HepG2 (cell line): ENCODE measurements around the gene PMAIP1. TPM values are rescaled to one million over a fixed set of nuclear protein-coding genes. Genes with fewer than 3 reads are reported as not detected.

ENCODE experiments used
- ATAC-seq: fragments of 200-7000 bp; cut with Tn5 transposase; 3 replicates; pipeline ENCODE4 v1.9.1; 2020; ENCODE audit warnings: mild to moderate bottlenecking, moderate library complexity
- BruUV-seq: library from RNA; stranded (reverse); fragments of 400-500 nt; replicated peaks from 2 replicates; lab custom pipeline; 2021; lab: Mats Ljungman, UMichigan
- CTCF ChIA-PET: fragments of 300-600 bp; formaldehyde crosslinking; extraction: SDS; loops from one replicate; lab custom pipeline; 2021; ENCODE audit warnings: low total read pairs, inconsistent platforms, low intra/inter-chr PET ratio; lab: Yijun Ruan, JAX
- POLR2A ChIA-PET: fragments of 350-600 bp; sonication (Branson Sonifier 250); formaldehyde crosslinking; loops from one replicate; lab custom pipeline; 2020; ENCODE audit warnings: antibody characterized with exemption, inconsistent platforms; lab: Yijun Ruan, JAX
- DNase-seq: peaks from one replicate; pipeline ENCODE4 v3.0.0-alpha.2; 2015; ENCODE audit warnings: low spot score
- FAIRE-seq: peaks from 3 replicates; lab custom pipeline; 2011; peaks lifted over from hg19 to GRCh38; lab: Jason Lieb, UNC
- H2AFZ ChIP-seq: one replicate; pipeline ENCODE4 v1.6.1; 2011; ENCODE audit warnings: low read length, inconsistent platforms
- H3K27ac ChIP-seq: fragments of 300-600 bp; 3 replicates; pipeline ENCODE4 v1.8.0; 2011; ENCODE audit warnings: mixed run types, mild to moderate bottlenecking, mixed read lengths, low read length, inconsistent platforms; ENCODE audit not compliant: insufficient read depth; ENCODE audit errors: extremely low read length
- H3K27me3 ChIP-seq, 2 experiments: fragments of 200-600 bp in 1 of 2; 2 replicates in 1 of 2; 3 replicates in 1 of 2; pipeline versions ENCODE4 v1.6.0 to v1.8.0; 2011; ENCODE audit warnings: low read length in 2 of 2, mild to moderate bottlenecking in 2 of 2, moderate library complexity in 2 of 2, inconsistent platforms in 1 of 2; ENCODE audit not compliant: insufficient read depth in 2 of 2, control insufficient read depth in 1 of 2
- H3K36me3 ChIP-seq, 2 experiments: fragments of 200-600 bp in 1 of 2; replicated peaks in 1 of 2; 2 replicates in 1 of 2; 3 replicates in 1 of 2; pipeline versions ENCODE4 v1.5.1 to v1.8.0; 2011; ENCODE audit warnings: low read length in 2 of 2, inconsistent platforms in 1 of 2; ENCODE audit not compliant: insufficient read depth in 2 of 2, control insufficient read depth in 1 of 2
- H3K4me1 ChIP-seq: 2 replicates; pipeline ENCODE4 v1.5.1; 2012; ENCODE audit warnings: low read length, inconsistent platforms; ENCODE audit not compliant: insufficient read depth
- H3K4me2 ChIP-seq: 2 replicates; pipeline ENCODE4 v1.6.0; 2011; ENCODE audit warnings: low read depth, low read length, inconsistent platforms
- H3K4me3 ChIP-seq, 3 experiments: fragments of 200-600 bp in 1 of 3; sonication (generic), shearing (Covaris generic) in 1 of 3; replicated peaks in 1 of 3; 2 replicates each; pipeline ENCODE4 v1.5.1; 2011 to 2016; ENCODE audit warnings: low read length in 3 of 3, inconsistent platforms in 2 of 3, low read depth in 2 of 3, mild to moderate bottlenecking in 2 of 3, control low read depth in 1 of 3, mixed read lengths in 1 of 3; ENCODE audit not compliant: insufficient read depth in 1 of 3
- H3K79me2 ChIP-seq: one replicate; pipeline ENCODE4 v1.6.1; 2011; ENCODE audit warnings: low read length, inconsistent platforms; ENCODE audit not compliant: insufficient read depth
- H3K9ac ChIP-seq: 2 replicates; pipeline ENCODE4 v1.6.0; 2011; ENCODE audit warnings: mild to moderate bottlenecking, low read depth, low read length, inconsistent platforms; ENCODE audit not compliant: insufficient read depth
- H3K9me3 ChIP-seq: 2 replicates; pipeline ENCODE4 v1.5.1; 2012; ENCODE audit warnings: mild to moderate bottlenecking, low read length
- H4K20me1 ChIP-seq: 2 replicates; pipeline ENCODE4 v1.6.0; 2011; ENCODE audit warnings: inconsistent platforms, mild to moderate bottlenecking, low read length, moderate library complexity; ENCODE audit not compliant: insufficient read depth
- ARID3A ChIP-seq: IDR thresholded peaks from 2 replicates; pipeline ENCODE4 v1.6.1; 2012; ENCODE audit warnings: low read depth, low read length, improper control_type of control experiment
- ASH2L ChIP-seq: fragments of 300-600, 200-600 bp; sonication (generic); IDR thresholded peaks from 2 replicates; pipeline ENCODE4 v1.7.0; 2017; ENCODE audit warnings: low read depth, mild to moderate bottlenecking, moderate library complexity, mixed read lengths, low read length; ENCODE audit not compliant: insufficient read length
- HOXA7 ChIP-seq: sonication (generic); formaldehyde crosslinking; IDR thresholded peaks from 2 replicates; pipeline ENCODE4 v1.8.1; 2022; ENCODE audit warnings: mild to moderate bottlenecking, missing genetic modification reagents, moderate library complexity
- KDM3A ChIP-seq: IDR thresholded peaks from 2 replicates; pipeline ENCODE4 v1.6.1; 2018; ENCODE audit warnings: low read depth, missing compliant biosample characterization
- NONO ChIP-seq, 2 experiments: fragments of 450-650 bp in 1 of 2; sonication (generic) in 1 of 2; formaldehyde crosslinking in 1 of 2; IDR thresholded peaks in 1 of 2; conservative IDR thresholded peaks in 1 of 2; 2 replicates each; pipeline versions ENCODE4 v1.6.1 to v1.8.0; 2017 to 2022; ENCODE audit warnings: mild to moderate bottlenecking in 1 of 2, missing genetic modification reagents in 1 of 2, moderate library complexity in 1 of 2
- NR2F1 ChIP-seq, 2 experiments: fragments of 450-650 bp in 1 of 2; formaldehyde crosslinking in 1 of 2; IDR thresholded peaks; 2 replicates each; pipeline versions ENCODE4 v1.5.0 to v1.6.1; 2016 to 2020; ENCODE audit warnings: mild to moderate bottlenecking in 1 of 2, missing compliant biosample characterization in 1 of 2, missing genetic modification reagents in 1 of 2, moderate library complexity in 1 of 2
- POLR2A ChIP-seq, 2 experiments: IDR thresholded peaks; 2 replicates each; pipeline ENCODE4 v1.6.1; 2011; ENCODE audit warnings: low read depth in 2 of 2, low read length in 2 of 2, mild to moderate bottlenecking in 1 of 2, moderate library complexity in 1 of 2; ENCODE audit not compliant: insufficient read depth in 1 of 2
- POLR2G ChIP-seq: fragments of 200-400 bp; formaldehyde crosslinking; IDR thresholded peaks from 2 replicates; pipeline ENCODE4 v1.6.1; 2018; ENCODE audit warnings: mild to moderate bottlenecking, low read depth, low read length, moderate library complexity
- SIN3B ChIP-seq: fragments of 150-350 bp; IDR thresholded peaks from 2 replicates; pipeline ENCODE4 v1.6.1; 2014; ENCODE audit warnings: low read length
- SP5 ChIP-seq: IDR thresholded peaks from 2 replicates; pipeline ENCODE4 v1.6.1; 2016; ENCODE audit warnings: low read depth, borderline replicate concordance
- TFDP1 ChIP-seq: IDR thresholded peaks from 2 replicates; pipeline ENCODE4 v1.6.1; 2016; ENCODE audit warnings: missing compliant biosample characterization, missing genetic modification reagents, borderline replicate concordance
- ZBTB44 ChIP-seq: sonication (generic); formaldehyde crosslinking; IDR thresholded peaks from 2 replicates; pipeline ENCODE4 v1.4.0; 2020; ENCODE audit warnings: missing genetic modification reagents
- ZFP62 ChIP-seq: sonication (generic); formaldehyde crosslinking; IDR thresholded peaks from 2 replicates; pipeline ENCODE4 v1.4.0; 2020; ENCODE audit warnings: missing genetic modification reagents
- ZNF34 ChIP-seq: sonication (generic); formaldehyde crosslinking; IDR thresholded peaks from 2 replicates; pipeline ENCODE4 v1.4.0; 2020; ENCODE audit warnings: mild to moderate bottlenecking, missing genetic modification reagents, borderline replicate concordance
- ZNF501 ChIP-seq: sonication (generic); formaldehyde crosslinking; IDR thresholded peaks from 2 replicates; pipeline ENCODE4 v1.5.1; 2020; ENCODE audit warnings: mild to moderate bottlenecking, moderate library complexity, missing genetic modification reagents
- ZNF577 ChIP-seq: sonication (generic); formaldehyde crosslinking; IDR thresholded peaks from 2 replicates; pipeline ENCODE4 v1.4.0; 2020; ENCODE audit warnings: mild to moderate bottlenecking, low read depth, missing genetic modification reagents, borderline replicate concordance
- ZNF616 ChIP-seq: sonication (generic); formaldehyde crosslinking; IDR thresholded peaks from 2 replicates; pipeline ENCODE4 v1.5.0; 2020; ENCODE audit warnings: low read depth, mild to moderate bottlenecking, missing genetic modification reagents
- ZSCAN25 ChIP-seq: sonication (generic); formaldehyde crosslinking; IDR thresholded peaks from 2 replicates; pipeline ENCODE4 v1.8.0; 2022; ENCODE audit warnings: mild to moderate bottlenecking, missing genetic modification reagents
- WGBS: methylation state at CpG from one replicate; pipeline ENCODE4 v1.1.6; 2017; ENCODE audit warnings: low lambda C conversion rate; 5-methylcytosine and 5-hydroxymethylcytosine counted together
- in situ Hi-C: cut with HindIII; loops from 2 replicates; pipeline ENCODE4 v1.10.0; 2017; ENCODE audit warnings: low pct_unique_long_range_greater_than_20kb; ENCODE audit not compliant: extremely low pct_ligation_motif_present
- intact Hi-C: fragments of 100-400 bp; cut with micrococcal nuclease; formaldehyde crosslinking; loops from one replicate; pipeline ENCODE4 v1.10.0; 2022; ENCODE audit not compliant: unreplicated experiment
- polyA plus RNA-seq, 8 experiments: library from polyadenylated mRNA; depleted of rRNA in 3 of 8; stranded (reverse) in 7 of 8; unstranded in 1 of 8; fragments of >200 nt; fragmentation: Illumina TruSeq in 4 of 8; extraction: Trizol in 4 of 8; gene quantifications; 2 replicates each; pipeline versions ENCODE4 v1.2.1 to v1.2.3, GENCODE V29; 2011 to 2016; ENCODE audit warnings: low read depth in 4 of 8, missing spikeins in 1 of 8, mixed read lengths in 1 of 8; ENCODE audit not compliant: insufficient read depth in 1 of 8
- total RNA-seq, 5 experiments: library from RNA; depleted of rRNA; stranded (reverse); fragments of >200 nt; fragmentation: Illumina TruSeq; extraction: Trizol; gene quantifications; 2 replicates each; pipeline ENCODE4 v1.2.3, GENCODE V29; 2016; ENCODE audit warnings: low read depth in 1 of 5

The PMAIP1 gene
- total and polyA plus RNA-seq, 2 of the 13 experiments (the other 11 are each of a cell fraction or from before 2014, with no cell fraction given) = 1.5 to 1.7 TPM

DNA sequence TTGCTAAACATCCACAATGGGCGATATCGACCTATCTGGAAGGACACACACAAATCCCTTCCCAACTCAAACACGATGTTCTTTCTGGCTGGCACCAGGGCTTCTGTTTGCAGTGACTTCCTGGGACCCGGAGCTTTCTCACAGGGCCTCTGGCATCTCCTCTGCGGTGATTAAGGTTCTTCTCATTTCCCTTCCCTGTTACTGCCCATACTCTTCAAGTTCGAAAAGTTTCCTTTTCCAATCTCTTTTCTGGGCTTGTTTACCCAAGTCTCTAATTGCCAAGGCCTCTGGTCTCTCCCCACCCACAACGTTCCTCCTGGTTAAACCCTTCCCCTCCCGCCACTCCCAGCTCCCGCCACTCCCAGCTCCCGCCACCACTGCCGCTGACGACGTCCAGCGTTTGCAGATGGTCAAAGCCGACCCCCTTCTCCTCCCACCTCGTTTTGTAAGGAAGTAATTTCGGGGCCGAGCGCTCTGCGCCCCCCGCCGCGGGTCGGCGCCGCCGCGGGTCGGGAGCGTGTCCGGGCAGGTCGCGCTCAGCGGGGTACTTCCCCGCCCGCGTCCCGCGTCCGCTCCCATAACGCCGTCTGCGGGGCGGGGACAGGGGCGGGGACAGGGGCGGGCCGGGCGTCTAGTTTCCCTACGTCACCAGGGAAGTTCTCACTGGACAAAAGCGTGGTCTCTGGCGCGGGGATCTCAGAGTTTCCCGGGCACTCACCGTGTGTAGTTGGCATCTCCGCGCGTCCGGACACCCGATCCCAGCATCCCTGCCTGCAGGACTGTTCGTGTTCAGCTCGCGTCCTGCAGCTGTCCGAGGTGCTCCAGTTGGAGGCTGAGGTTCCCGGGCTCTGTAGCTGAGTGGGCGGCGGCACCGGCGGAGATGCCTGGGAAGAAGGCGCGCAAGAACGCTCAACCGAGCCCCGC lies at the start of gene PMAIP1 (continued):
- TF ChIP-seq TFDP1 = peak; percentile 63
- peak; percentile 76 for TF ChIP-seq POLR2G
- peak; percentile 57; the same call in 1 of the 2 replicates for TF ChIP-seq ZNF501
- no peak for TF ChIP-seq KDM3A (CRISPR knock-in tag)
- TF ChIP-seq ZFP62 (CRISPR knock-in tag) = no peak
- TF ChIP-seq ASH2L = peak; percentile 7
- no peak for TF ChIP-seq NONO (IDR thresholded peaks at IDR 0.05)
- TF ChIP-seq NONO (CRISPR knock-in tag; conservative IDR thresholded peaks at IDR 0.05) = peak; percentile 14; the same call in 1 of the 2 replicates

- ATAC-seq (no peak), DNase-seq (no peak), FAIRE-seq (no peak)
- BruUV-seq = no TSS peak
- H3K4me2 ChIP-seq = no peak overlapping the region
- H4K20me1 ChIP-seq = no peaks in the 10 kb centered on the region
- POLR2A ChIA-PET = no interaction called here
- H3K27me3 ChIP-seq = peaks cover 0 to 2% of the 10 kb centered on the region in 2 experiments; a peak in 2 of 5 replicates
- no peak overlapping the region for H3K27ac ChIP-seq
- H3K36me3 ChIP-seq = no peaks in the 10 kb centered on the region
- intact Hi-C loops = no loop called here
- no peak overlapping the region for H2AFZ ChIP-seq
- WGBS = 11% methylated on average over 8 of the region's 8 CpGs
- no peak overlapping the region for H3K4me3 ChIP-seq
- no peak overlapping the region for H3K9ac ChIP-seq
- no peaks in the 10 kb centered on the region for H3K9me3 ChIP-seq
- peaks cover 7% of the 10 kb centered on the region; the same call in 1 of the 2 replicates for H3K4me1 ChIP-seq
- H3K79me2 ChIP-seq = no peaks in the 10 kb centered on the region
- in situ Hi-C loops = no loop called here
- CTCF ChIA-PET = no interaction called here
- TF ChIP-seq ZNF616 (no peak), ZSCAN25 (CRISPR knock-in tag) (no peak), ZNF577 (no peak), SP5 (CRISPR knock-in tag) (no peak), SIN3B (no peak), ARID3A (no peak), ZNF34 (CRISPR knock-in tag) (no peak), ZBTB44 (CRISPR knock-in tag) (no peak), NR2F1 (CRISPR knock-in tag; IDR thresholded peaks at IDR 0.05) (no peak), HOXA7 (CRISPR knock-in tag) (no peak), POLR2A (IDR thresholded peaks at IDR 0.05; ENCODE audit: insufficient read depth in 1 of 2, low read depth in 2 of 2, low read length in 2 of 2) (no peak)
These were observed 47.9 kb upstream of the PMAIP1 start for GRCh38 chr18:59851784-59852399.
